ENCODE results near the gene NT5C. TPM values are rescaled to one million over a fixed set of nuclear protein-coding genes. Genes with fewer than 3 reads are reported as not detected.
"Not testable (repeated sequence)": the region's sequence is repeated elsewhere in the genome, so short reads cannot be mapped to it uniquely, and the experiment has no call there.

NT5C gene
- total RNA-seq, 1 donor from 2014 or later: 13.5 TPM

DNA sequence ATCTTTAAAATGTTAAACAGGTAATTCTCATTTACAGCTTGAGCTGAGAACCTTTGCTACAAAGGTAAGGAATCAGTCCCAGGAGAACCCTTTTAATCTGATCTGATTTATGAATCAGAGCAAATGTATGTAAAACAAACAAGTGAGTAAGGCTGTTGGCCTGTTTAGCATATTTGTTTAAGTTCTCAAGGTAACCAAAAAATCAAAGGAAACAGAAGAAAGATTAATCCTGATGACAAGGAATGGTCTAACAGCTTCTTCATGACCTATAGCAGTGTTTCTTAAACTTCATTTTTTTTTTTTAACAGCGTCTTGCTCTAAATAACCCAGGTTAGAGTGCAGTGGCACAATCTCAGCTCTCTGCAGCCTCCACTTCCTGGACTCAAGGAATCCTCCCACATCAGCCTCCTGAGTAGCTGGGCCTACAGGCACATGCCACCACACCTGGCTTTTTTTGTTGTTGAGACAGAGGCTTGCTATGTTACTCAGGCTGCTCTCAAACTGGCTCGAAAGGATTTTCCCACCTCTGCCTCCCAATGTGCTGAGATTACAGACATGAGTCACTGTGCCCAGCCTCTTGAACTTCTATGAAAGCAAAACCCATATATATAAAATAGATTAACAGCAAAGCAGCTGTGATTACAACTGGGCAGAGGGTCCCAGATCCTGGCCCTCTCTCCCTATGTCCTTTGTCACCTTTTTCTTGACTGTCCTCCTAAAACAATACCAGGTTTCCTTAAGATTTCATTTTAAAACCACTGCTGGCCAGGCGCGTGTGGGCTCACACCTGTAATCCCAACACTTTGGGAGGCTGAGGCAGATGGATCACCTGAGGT is 27.9 kb upstream of the NT5C start:
- Mint-ChIP-seq H3K4me1 (ENCODE audit: unreplicated experiment) (peaks cover 9% of the 10 kb centered on the region), H3K36me3 (ENCODE audit: low read depth, unreplicated experiment) (peaks cover 6% of the 10 kb centered on the region), H3K9me3 (ENCODE audit: unreplicated experiment) (no peaks in the 10 kb centered on the region), H3K27ac (ENCODE audit: unreplicated experiment) (no peak overlapping the region), H3K27me3 (ENCODE audit: unreplicated experiment) (no peaks in the 10 kb centered on the region), H3K4me3 (ENCODE audit: unreplicated experiment) (peak overlapping the region; percentile 21)
- no peak for DNase-seq (ENCODE audit: low spot score)
- TF ChIP-seq, protein P1, sequence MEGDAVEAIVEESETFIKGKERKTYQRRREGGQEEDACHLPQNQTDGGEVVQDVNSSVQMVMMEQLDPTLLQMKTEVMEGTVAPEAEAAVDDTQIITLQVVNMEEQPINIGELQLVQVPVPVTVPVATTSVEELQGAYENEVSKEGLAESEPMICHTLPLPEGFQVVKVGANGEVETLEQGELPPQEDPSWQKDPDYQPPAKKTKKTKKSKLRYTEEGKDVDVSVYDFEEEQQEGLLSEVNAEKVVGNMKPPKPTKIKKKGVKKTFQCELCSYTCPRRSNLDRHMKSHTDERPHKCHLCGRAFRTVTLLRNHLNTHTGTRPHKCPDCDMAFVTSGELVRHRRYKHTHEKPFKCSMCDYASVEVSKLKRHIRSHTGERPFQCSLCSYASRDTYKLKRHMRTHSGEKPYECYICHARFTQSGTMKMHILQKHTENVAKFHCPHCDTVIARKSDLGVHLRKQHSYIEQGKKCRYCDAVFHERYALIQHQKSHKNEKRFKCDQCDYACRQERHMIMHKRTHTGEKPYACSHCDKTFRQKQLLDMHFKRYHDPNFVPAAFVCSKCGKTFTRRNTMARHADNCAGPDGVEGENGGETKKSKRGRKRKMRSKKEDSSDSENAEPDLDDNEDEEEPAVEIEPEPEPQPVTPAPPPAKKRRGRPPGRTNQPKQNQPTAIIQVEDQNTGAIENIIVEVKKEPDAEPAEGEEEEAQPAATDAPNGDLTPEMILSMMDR (IDR thresholded peaks at IDR 0.05; ENCODE audit: unreplicated experiment): no peak

DNA sequence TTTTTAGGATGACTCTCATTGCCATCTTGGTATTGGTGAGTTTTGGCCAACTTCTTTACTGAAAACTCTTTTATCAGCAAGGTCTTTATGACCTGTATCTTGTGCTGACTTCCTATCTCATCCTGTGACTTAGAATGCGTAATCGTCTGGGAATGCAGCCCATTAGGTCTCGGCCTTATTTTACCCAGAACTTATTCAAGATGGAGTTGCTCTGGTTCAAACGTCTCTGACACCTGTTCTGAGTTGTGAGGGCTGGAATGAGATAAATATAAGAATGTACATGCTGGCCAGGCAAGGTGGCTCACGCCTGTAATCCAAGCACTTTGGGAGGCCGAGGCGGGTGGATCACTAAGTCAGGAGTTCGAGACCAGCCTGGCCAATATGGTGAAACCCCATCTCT is 26.9 kb upstream of the NT5C start:
- H3K36me3 Mint-ChIP-seq (ENCODE audit: low read depth, unreplicated experiment); H3K27me3 Mint-ChIP-seq (ENCODE audit: unreplicated experiment); H3K27ac Mint-ChIP-seq (ENCODE audit: unreplicated experiment); H3K4me3 Mint-ChIP-seq (ENCODE audit: unreplicated experiment); H3K9me3 Mint-ChIP-seq (ENCODE audit: unreplicated experiment); DNase-seq (ENCODE audit: low spot score): not testable (repeated sequence)
- H3K4me1 Mint-ChIP-seq (ENCODE audit: unreplicated experiment): peaks cover 12% of the 10 kb centered on the region

DNA sequence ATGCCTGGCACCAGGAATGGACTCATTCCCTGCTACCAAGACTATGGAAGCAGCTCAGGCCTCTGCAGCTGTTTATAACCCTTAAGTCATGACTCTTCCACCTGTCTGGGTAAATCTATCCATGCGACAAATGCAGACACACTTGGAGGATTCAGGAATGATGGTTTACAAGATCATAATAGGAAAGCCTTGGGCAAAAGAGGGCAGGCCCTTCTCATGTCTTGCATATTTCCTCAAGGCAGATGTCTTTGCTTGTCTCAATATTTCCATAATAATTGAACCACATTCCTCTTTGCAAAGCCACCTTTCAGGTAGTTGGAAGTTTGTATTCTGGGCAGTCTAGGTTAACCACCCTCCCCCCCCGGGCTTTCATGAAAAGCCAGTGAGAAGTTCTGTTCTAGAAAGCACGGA is 23.7 kb upstream of the NT5C start:
- no peak for DNase-seq (ENCODE audit: low spot score)

DNA sequence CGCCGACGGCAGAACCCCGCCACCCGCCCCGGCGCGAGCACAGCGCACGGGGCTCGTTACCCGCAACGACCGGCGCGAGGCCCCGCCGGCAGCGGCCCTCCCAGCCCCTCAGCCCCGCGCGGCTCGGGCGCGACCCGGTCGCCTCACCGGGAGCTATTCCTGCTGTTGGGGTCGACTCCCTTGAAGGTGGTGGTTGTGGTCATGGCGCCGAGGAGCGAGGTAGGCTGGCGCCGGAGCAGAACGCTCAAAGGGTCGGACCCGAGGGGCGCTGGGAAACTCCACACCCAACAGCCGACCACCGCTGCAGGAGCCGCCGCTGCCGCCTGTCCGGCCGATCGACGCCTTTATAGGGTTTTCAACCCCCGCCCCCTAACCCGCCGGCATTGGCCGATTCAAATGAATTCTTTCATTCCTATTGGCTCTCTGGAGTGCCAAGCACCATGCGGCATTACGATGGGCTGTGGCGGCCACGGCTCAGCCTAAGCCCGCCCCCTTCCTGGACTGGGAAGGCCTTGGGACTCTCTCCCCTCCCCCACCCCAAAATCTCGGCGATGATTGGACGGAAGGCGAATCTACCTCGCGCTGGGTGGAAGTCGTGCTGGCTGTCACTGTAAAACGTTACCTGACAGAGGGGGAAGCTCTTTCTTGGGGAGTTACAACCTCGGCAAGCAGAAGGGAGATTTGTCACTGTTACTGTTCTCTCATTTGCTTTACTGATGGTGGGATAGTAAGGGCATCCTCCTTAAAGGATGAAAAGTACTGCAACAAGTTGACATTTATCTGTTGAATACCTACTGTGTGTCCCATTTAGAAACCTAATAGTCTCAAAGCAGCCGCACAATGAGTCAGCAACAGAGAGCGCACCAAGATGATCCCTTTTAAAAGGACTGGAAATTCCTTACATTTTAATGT is 22.9 kb upstream of the NT5C start, which contains the start of gene JPT1:
JPT1 (minus strand) TSS at position 318 of the 912 bp plus-strand sequence; CDS start at position 203, 115 bp downstream.
- peaks cover 5% of the 10 kb centered on the region for H3K27me3 Mint-ChIP-seq (ENCODE audit: unreplicated experiment)
- DNase-seq (ENCODE audit: low spot score): peak; percentile 96
- peaks cover 7% of the 10 kb centered on the region for H3K36me3 Mint-ChIP-seq (ENCODE audit: low read depth, unreplicated experiment)
- TF ChIP-seq, protein P1 (IDR thresholded peaks at IDR 0.05; ENCODE audit: unreplicated experiment): no peak
- H3K9me3 Mint-ChIP-seq (ENCODE audit: unreplicated experiment): no peaks in the 10 kb centered on the region
- peak within 1 kb of the TSS; percentile 98 for H3K4me3 Mint-ChIP-seq (ENCODE audit: unreplicated experiment)
- H3K4me1 Mint-ChIP-seq (ENCODE audit: unreplicated experiment): peaks cover 26% of the 10 kb centered on the region
- H3K27ac Mint-ChIP-seq (ENCODE audit: unreplicated experiment): peak within 1 kb of the TSS; percentile 84

More for the DNA sequence above, 23.7 kb upstream of the NT5C start:
- peaks cover 4% of the 10 kb centered on the region for H3K27me3 Mint-ChIP-seq (ENCODE audit: unreplicated experiment)
- peaks cover 22% of the 10 kb centered on the region for H3K4me1 Mint-ChIP-seq (ENCODE audit: unreplicated experiment)
- H3K4me3 Mint-ChIP-seq (ENCODE audit: unreplicated experiment): peak overlapping the region; percentile 29
- peaks cover 4% of the 10 kb centered on the region for H3K36me3 Mint-ChIP-seq (ENCODE audit: low read depth, unreplicated experiment)
- H3K9me3 Mint-ChIP-seq (ENCODE audit: unreplicated experiment): no peaks in the 10 kb centered on the region
- TF ChIP-seq, protein P1 (IDR thresholded peaks at IDR 0.05; ENCODE audit: unreplicated experiment): no peak
- H3K27ac Mint-ChIP-seq (ENCODE audit: unreplicated experiment): no peak overlapping the region

DNA sequence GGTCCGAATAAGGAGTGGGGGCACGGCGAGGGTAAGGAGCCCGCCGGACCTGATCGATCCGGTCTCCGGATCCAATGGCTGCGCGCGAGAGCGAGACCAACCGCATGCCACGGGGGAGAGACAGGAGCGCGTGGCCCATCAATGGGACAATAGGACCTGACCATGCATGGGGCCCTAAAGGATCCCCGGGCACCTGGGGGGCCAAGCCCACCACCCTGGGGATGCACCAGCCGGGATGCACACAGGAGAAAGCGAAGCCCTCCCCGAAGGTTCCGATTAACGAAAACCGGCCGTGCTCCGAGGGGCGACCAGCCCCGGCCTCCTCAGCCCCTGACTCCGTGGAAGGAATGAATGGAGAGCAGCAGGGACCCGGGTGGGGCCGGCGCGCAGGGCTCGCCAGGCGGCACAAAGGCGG is 22.2 kb upstream of the NT5C start:
- Mint-ChIP-seq H3K9me3 (ENCODE audit: unreplicated experiment) (no peaks in the 10 kb centered on the region), H3K27me3 (ENCODE audit: unreplicated experiment) (peaks cover 5% of the 10 kb centered on the region), H3K4me1 (ENCODE audit: unreplicated experiment) (peaks cover 26% of the 10 kb centered on the region), H3K4me3 (ENCODE audit: unreplicated experiment) (peak overlapping the region; percentile 98), H3K36me3 (ENCODE audit: low read depth, unreplicated experiment) (peaks cover 8% of the 10 kb centered on the region), H3K27ac (ENCODE audit: unreplicated experiment) (peak overlapping the region; percentile 84)
- peak; percentile 18 for DNase-seq (ENCODE audit: low spot score)
- TF ChIP-seq, protein P1 (IDR thresholded peaks at IDR 0.05; ENCODE audit: unreplicated experiment): no peak
